22Rv1 (cell line): Measurements from ENCODE around the gene UIMC1.

Experiments used
- H3K27ac ChIP-seq: fragments of 450-650 bp; 2 replicates; pipeline ENCODE4 v1.5.1; 2017
- CTCF ChIP-seq: fragments of 450-650 bp; IDR thresholded peaks from 2 replicates; pipeline ENCODE4 v1.5.1; 2017; ENCODE audit warnings: mild to moderate bottlenecking
- ZFX ChIP-seq: fragments of 450-650 bp; IDR thresholded peaks from 2 replicates; pipeline ENCODE4 v1.6.1; 2017; ENCODE audit warnings: antibody characterized with exemption, borderline replicate concordance

The UIMC1 gene

GRCh38 chr5:176878906-176879662 lies 127.5 kb downstream of the UIMC1 start:
- H3K27ac ChIP-seq = no peak overlapping the region
- TF ChIP-seq ZFX = no peak
- TF ChIP-seq CTCF = no peak

DNA sequence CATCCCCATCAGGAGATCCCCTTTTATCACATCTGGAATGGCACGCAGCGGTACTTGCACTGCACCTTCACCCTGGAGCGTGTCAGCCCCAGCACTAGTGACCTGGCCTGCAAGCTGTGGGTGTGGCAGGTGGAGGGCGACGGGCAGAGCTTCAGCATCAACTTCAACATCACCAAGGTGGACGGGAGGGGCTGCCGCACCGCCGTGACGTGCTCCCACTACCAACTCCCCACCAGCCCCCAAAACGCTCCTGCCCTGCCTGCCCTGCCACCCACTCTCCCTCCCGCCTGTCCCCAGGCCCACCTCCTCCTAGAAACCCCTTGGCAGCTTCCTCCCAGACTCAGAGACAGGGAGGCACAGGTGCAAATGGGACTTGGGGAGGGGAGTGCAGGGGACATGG lies 128.1 kb downstream of the UIMC1 start:
- TF ChIP-seq ZFX (no peak), CTCF (no peak)
- no peak overlapping the region for H3K27ac ChIP-seq

DNA sequence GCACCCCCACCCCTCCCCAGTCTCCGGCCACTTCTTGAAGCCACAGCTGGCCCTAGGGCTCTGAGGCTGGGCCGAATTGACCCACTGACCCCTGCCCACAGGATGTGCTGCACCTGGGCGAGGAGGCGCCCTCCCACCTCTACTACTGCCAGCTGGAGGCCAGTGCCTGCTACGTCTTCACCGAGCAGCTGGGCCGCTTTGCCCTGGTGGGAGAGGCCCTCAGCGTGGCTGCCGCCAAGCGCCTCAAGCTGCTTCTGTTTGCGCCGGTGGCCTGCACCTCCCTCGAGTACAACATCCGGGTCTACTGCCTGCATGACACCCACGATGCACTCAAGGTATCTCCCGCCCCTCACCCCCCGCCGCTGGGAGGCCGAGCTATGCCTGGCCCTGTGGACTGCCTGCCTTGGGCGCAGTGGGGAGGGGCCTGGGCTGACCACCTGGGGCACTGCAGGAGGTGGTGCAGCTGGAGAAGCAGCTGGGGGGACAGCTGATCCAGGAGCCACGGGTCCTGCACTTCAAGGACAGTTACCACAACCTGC lies 128.7 kb downstream of the UIMC1 start:
- TF ChIP-seq ZFX (no peak), CTCF (no peak)

GRCh38 chr5:176876506-176877431 lies 129.8 kb downstream of the UIMC1 start:
- no peak for TF ChIP-seq ZFX
- no peak for TF ChIP-seq CTCF
- H3K27ac ChIP-seq = no peak overlapping the region

More for the DNA sequence above, 128.7 kb downstream of the UIMC1 start:
- no peak overlapping the region for H3K27ac ChIP-seq

- no peak overlapping the region for H3K27ac ChIP-seq
- TF ChIP-seq CTCF (no peak), ZFX (no peak)
Observed at GRCh38 chr5:176875783-176876505, 130.6 kb downstream of the UIMC1 start.

DNA sequence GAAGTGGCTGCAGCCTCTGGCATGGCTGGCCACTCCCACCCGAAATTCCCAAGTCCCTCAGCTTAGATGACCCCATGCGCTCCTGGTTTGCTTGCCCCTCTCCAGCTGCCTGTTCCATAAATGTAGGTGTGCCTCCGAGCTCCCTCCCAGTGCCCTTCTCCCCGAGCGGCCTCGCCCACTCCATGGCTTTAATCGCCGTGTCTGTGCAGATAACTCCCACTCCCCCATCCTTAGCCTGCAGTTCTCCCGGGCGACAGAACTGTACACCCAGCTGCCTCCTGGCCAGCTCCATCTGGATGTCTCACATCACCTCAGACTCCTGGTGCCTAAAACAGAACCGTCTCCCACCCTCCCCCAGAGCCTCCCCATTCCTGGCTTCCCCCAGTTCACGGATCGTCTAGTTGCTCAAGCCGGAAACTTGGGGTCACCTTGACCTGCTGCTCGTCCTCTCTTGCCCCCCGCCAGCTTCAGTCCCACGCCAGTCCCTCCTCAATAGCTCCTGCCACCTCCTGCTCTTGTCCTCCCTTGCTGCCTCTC lies 131.5 kb downstream of the UIMC1 start:
- no peak for TF ChIP-seq CTCF
- no peak for TF ChIP-seq ZFX

More for the DNA sequence above, 131.5 kb downstream of the UIMC1 start:
- H3K27ac ChIP-seq = no peak overlapping the region
